Ascending aorta (tissue), 2 donors: ENCODE measurements around the gene PLEKHH1. TPM values are rescaled to one million over a fixed set of nuclear protein-coding genes. Genes with fewer than 3 reads are reported as not detected.

Source experiments
- DNase-seq, 2 donors: peaks; one replicate each; pipeline ENCODE4 v3.0.0-alpha.2; 2019; ENCODE audit warnings: low spot score in 2 of 2
- H3K27ac ChIP-seq, 2 donors: fragments of 200-600 bp; sonication (generic); one replicate each; pipeline ENCODE4 v1.5.1; 2016 to 2017; ENCODE audit warnings: mild to moderate bottlenecking in 1 of 2
- H3K27me3 ChIP-seq: fragments of 200-600 bp; sonication (generic); one replicate; pipeline ENCODE4 v1.5.1; 2017
- H3K36me3 ChIP-seq, 2 donors: fragments of 200-600 bp; sonication (generic); one replicate each; pipeline ENCODE4 v1.5.1; 2016
- H3K4me1 ChIP-seq, 2 donors: fragments of 200-600 bp; sonication (generic); one replicate each; pipeline ENCODE4 v1.5.1; 2016 to 2017; ENCODE audit warnings: mild to moderate bottlenecking in 1 of 2
- H3K4me3 ChIP-seq, 2 donors: fragments of 200-600 bp; sonication (generic); one replicate each; pipeline ENCODE4 v1.5.1; 2016 to 2017; ENCODE audit warnings: mild to moderate bottlenecking in 1 of 2
- H3K9me3 ChIP-seq, 2 donors: fragments of 200-600 bp; sonication (generic); one replicate each; pipeline ENCODE4 v1.5.1; 2016
- intact Hi-C: fragments of 100-400 bp; cut with DNase I; formaldehyde crosslinking; loops from one replicate; pipeline ENCODE4 v1.15.1; 2023
- total RNA-seq: library from RNA; depleted of rRNA; stranded (reverse); fragments of >200 nt; gene quantifications from one replicate; pipeline ENCODE4 v1.1.0, GENCODE V29; 2016
- TF ChIP-seq, protein P1 (sequence below), 3 experiments: fragments of 200-600 bp in 2 of 3; fragments of 450-650 bp in 1 of 3; sonication (generic) in 2 of 3; IDR thresholded peaks; one replicate each; pipeline ENCODE4 v1.5.1; 2016 to 2019; ENCODE audit warnings: antibody characterized with exemption in 3 of 3, mild to moderate bottlenecking in 1 of 3, moderate library complexity in 1 of 3

PLEKHH1 gene
- total RNA-seq, 1 donor from 2014 or later, result 15.0 TPM

DNA sequence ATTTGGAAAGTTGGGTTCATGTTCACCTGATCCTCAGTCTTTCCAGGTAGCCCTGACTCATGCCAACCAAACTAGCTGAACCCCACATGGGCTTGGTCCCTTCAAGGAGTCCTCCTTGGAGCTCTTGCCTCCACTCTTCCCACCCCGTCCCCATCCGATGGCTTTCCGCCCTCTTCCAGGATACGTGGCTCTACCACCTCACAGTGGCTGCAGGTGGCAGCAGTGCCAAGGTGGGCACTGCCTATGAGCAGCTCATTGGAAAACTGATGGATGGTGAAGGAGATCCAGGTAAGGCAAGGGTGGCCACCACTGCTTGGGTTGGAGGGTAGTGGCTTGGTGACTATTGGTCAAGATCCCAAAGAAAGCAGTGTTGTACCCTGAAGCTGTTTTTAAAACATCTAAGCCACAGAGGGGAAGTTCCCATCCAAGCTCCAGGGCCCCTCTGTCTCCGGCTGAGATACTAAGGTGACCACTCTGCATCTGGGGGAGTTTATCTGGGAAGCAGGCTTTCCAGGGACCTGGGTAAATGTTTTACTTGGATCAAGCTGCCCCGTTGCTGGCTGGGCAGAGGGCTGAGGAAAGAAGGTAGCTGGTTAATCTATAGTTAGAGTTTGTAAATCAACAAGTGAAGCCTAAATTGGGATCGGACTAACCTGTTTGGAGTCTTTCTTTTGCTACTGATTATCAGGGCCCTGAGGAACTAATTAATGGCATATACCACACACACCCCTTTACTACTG lies 43.3 kb downstream of the PLEKHH1 start:
- Histone ChIP-seq H3K9me3 (no peaks in the 10 kb centered on the region), H3K36me3 (no peaks in the 10 kb centered on the region), H3K27ac (no peak overlapping the region), H3K4me3 (no peak overlapping the region), H3K27me3 (no peaks in the 10 kb centered on the region), H3K4me1 (no peaks in the 10 kb centered on the region)
- intact Hi-C loops, result no loop called here
- TF ChIP-seq, protein P1, sequence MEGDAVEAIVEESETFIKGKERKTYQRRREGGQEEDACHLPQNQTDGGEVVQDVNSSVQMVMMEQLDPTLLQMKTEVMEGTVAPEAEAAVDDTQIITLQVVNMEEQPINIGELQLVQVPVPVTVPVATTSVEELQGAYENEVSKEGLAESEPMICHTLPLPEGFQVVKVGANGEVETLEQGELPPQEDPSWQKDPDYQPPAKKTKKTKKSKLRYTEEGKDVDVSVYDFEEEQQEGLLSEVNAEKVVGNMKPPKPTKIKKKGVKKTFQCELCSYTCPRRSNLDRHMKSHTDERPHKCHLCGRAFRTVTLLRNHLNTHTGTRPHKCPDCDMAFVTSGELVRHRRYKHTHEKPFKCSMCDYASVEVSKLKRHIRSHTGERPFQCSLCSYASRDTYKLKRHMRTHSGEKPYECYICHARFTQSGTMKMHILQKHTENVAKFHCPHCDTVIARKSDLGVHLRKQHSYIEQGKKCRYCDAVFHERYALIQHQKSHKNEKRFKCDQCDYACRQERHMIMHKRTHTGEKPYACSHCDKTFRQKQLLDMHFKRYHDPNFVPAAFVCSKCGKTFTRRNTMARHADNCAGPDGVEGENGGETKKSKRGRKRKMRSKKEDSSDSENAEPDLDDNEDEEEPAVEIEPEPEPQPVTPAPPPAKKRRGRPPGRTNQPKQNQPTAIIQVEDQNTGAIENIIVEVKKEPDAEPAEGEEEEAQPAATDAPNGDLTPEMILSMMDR (IDR thresholded peaks at IDR 0.05), result no peak
- no peak for DNase-seq

DNA sequence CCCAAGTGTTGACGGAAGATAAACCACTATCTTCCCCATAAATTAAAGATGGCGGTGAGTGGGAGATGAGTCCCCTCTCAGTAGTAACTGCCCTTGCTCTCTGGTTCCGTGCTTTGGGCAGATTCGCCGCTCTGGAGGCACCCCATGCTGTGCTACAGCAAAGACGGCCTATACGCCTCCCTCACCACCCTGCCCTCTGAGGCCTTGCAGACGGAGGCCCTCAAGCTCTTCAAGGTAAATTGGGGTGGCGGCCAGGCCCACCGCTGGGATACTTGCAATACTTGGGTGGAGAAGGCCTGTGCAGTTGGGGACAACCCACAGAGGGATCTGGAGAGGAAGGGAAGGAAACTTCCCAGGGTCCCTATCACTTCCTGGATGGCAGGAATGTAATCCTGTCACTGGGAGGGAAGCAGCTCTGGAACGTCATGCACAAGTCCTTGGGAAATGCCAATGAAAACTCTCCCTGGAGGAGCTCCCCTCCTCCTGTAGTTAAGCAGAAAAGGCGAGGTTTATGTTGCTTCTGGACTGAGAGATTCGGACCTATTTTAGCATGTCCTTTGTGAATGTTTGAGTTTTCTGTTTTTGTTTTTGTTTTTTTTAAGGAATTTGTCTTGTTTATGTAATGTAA lies 44.2 kb downstream of the PLEKHH1 start:
- H3K4me1 ChIP-seq, result no peaks in the 10 kb centered on the region
- no peak overlapping the region for H3K4me3 ChIP-seq
- H3K27ac ChIP-seq, result no peak overlapping the region
- no peaks in the 10 kb centered on the region for H3K9me3 ChIP-seq
- no peaks in the 10 kb centered on the region for H3K27me3 ChIP-seq
- TF ChIP-seq, protein P1 (IDR thresholded peaks at IDR 0.05), result no peak
- intact Hi-C loops, result no loop called here
- DNase-seq, result no peak
- H3K36me3 ChIP-seq, result no peaks in the 10 kb centered on the region

DNA sequence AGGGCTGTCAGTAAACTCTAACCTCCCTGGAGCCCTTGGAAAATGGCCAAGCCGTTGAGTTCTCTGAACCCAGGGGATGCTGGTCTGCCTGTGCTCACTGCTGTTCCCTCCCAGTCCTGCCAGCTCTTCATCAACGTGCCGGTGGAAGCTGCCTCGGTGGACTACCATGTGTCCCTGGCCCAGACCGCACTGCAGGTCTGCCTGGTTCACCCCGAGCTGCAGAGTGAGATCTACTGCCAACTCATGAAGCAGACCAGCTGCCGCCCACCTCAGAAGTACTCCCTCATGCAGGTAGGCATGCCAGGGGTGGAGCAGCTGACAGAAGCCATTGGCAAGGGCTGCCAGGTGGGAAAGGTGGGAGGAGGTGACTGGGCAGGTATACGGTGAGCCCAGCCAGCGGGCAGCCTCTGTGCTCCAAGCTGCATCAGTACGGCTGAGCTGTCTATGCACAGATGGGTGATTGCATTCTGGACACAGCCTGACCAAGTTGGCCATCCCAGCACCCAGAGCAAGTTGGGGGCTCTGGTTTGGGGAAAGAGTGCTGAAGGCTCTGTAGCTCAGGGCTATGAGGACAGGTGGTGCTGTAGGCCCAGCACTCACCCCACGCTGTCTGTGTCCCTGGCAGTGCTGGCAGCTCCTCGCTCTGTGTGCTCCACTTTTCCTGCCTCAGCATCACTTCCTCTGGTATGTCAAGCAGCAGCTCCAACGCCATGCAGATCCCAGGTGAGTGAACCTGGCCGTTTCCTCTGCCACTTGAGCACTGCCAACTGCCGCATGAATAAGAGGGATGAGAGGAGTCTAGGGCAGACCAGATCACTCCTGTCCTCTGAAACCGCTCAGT lies 45.0 kb downstream of the PLEKHH1 start:
- Histone ChIP-seq H3K27ac (no peak overlapping the region), H3K4me3 (no peak overlapping the region), H3K27me3 (no peaks in the 10 kb centered on the region), H3K9me3 (no peaks in the 10 kb centered on the region), H3K36me3 (no peaks in the 10 kb centered on the region), H3K4me1 (no peaks in the 10 kb centered on the region)
- intact Hi-C loops, result no loop called here
- TF ChIP-seq, protein P1 (IDR thresholded peaks at IDR 0.05), result no peak
- DNase-seq, result peak in 1 of 2 donors; percentile 56

DNA sequence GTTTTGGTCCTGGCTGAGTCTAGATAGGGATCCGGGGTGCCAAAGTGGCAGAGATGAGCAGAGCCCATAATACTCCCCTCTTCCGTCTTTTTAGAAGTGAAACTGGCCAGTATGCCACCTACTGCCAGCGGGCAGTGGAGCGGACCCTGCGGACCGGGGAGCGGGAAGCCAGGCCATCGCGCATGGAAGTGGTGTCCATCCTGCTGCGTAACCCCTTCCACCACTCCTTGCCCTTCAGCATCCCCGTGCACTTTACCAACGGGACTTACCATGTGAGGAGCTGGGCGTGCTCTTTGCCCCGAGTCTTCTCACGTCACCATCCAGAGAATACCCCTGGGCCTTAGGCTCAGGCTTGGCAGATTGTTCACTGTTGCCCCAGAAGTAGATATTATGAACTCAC lies 46.0 kb downstream of the PLEKHH1 start:
- intact Hi-C loops, result no loop called here
- H3K27ac ChIP-seq, result no peak overlapping the region
- H3K36me3 ChIP-seq, result no peaks in the 10 kb centered on the region
- TF ChIP-seq, protein P1 (IDR thresholded peaks at IDR 0.05), result no peak
- H3K9me3 ChIP-seq, result no peaks in the 10 kb centered on the region
- H3K4me3 ChIP-seq, result no peak overlapping the region
- H3K4me1 ChIP-seq, result no peaks in the 10 kb centered on the region
- DNase-seq, result no peak
- no peaks in the 10 kb centered on the region for H3K27me3 ChIP-seq

DNA sequence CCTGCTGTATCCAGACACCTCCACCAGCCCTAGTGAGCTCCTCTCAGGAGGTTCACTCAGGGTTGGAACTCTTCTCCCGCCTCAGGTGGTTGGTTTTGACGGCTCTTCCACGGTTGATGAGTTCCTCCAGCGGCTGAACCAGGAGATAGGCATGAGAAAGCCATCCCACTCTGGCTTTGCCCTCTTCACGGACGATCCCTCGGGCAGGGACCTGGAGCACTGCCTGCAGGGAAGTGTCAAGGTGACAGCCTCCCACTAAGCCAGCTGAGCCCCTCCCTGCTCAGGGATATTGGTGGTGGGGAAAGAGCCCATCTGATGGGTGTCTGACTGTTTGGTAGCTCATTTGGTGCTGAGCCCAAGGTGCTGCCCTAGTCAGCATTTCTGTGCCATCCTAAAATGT lies 46.5 kb downstream of the PLEKHH1 start:
- Histone ChIP-seq H3K4me3 (no peak overlapping the region), H3K27ac (no peak overlapping the region), H3K27me3 (no peaks in the 10 kb centered on the region), H3K9me3 (no peaks in the 10 kb centered on the region), H3K4me1 (no peaks in the 10 kb centered on the region), H3K36me3 (no peaks in the 10 kb centered on the region)
- DNase-seq, result peak in 1 of 2 donors; percentile 41
- TF ChIP-seq, protein P1 (IDR thresholded peaks at IDR 0.05), result no peak
- intact Hi-C loops, result no loop called here
